Chondrocyte (in vitro differentiated cells): ENCODE measurements around the gene CAMK1G. TPM values are rescaled to one million over a fixed set of nuclear protein-coding genes. Genes with fewer than 3 reads are reported as not detected.

ENCODE experiments used
- DNase-seq: peaks from one replicate; pipeline ENCODE4 v3.0.0; 2021; ENCODE audit warnings: mixed read lengths, low spot score
- H3K27ac Mint-ChIP-seq: one replicate; pipeline ENCODE4 v1.8.0; 2021; ENCODE audit warnings: mild to moderate bottlenecking, moderate library complexity, mixed read lengths; ENCODE audit not compliant: unreplicated experiment
- H3K27me3 Mint-ChIP-seq: 2 replicates; pipeline ENCODE4 v1.8.0; 2021; ENCODE audit warnings: low read depth, mixed read lengths
- H3K36me3 Mint-ChIP-seq: 2 replicates; pipeline ENCODE4 v1.8.0; 2021; ENCODE audit warnings: low read depth, mixed read lengths
- H3K4me1 Mint-ChIP-seq: 2 replicates; pipeline ENCODE4 v1.8.0; 2021; ENCODE audit warnings: low read depth, mild to moderate bottlenecking, mixed read lengths
- H3K4me3 Mint-ChIP-seq: one replicate; pipeline ENCODE4 v1.8.0; 2021; ENCODE audit warnings: mild to moderate bottlenecking, moderate library complexity, mixed read lengths; ENCODE audit not compliant: unreplicated experiment
- H3K9me3 Mint-ChIP-seq: 2 replicates; pipeline ENCODE4 v1.8.0; 2021; ENCODE audit warnings: low read depth, mixed read lengths
- CTCF ChIP-seq: fragments of 200-600 bp; sonication (generic); IDR thresholded peaks from 2 replicates; pipeline ENCODE4 v1.5.0; 2021; ENCODE audit warnings: antibody characterized with exemption, mild to moderate bottlenecking, moderate library complexity
- total RNA-seq: library from RNA; stranded (reverse); gene quantifications from 3 replicates; pipeline ENCODE4 v1.2.1, GENCODE V29; 2021

The CAMK1G gene
- total RNA-seq, 1 donor from 2014 or later, result not detected

GRCh38 chr1:209556162-209556690, 27.3 kb upstream of the CAMK1G start:
- no peak for TF ChIP-seq CTCF
- Mint-ChIP-seq H3K9me3 (no peaks in the 10 kb centered on the region), H3K36me3 (no peaks in the 10 kb centered on the region), H3K27me3 (peaks cover 22% of the 10 kb centered on the region), H3K27ac (no peak overlapping the region), H3K4me1 (peaks cover 6% of the 10 kb centered on the region), H3K4me3 (no peak overlapping the region)
- no peak for DNase-seq

- H3K27me3 Mint-ChIP-seq, result peaks cover 24% of the 10 kb centered on the region
- no peak for DNase-seq
- H3K4me3 Mint-ChIP-seq, result no peak overlapping the region
- TF ChIP-seq CTCF, result no peak
- peaks cover 6% of the 10 kb centered on the region for H3K4me1 Mint-ChIP-seq
- H3K36me3 Mint-ChIP-seq, result no peaks in the 10 kb centered on the region
- no peak overlapping the region for H3K27ac Mint-ChIP-seq
- no peaks in the 10 kb centered on the region for H3K9me3 Mint-ChIP-seq
Measured at GRCh38 chr1:209557221-209557620, 26.3 kb upstream of the CAMK1G start.

GRCh38 chr1:209560529-209560928, 23.0 kb upstream of the CAMK1G start:
- DNase-seq, result no peak
- H3K36me3 Mint-ChIP-seq, result no peaks in the 10 kb centered on the region
- H3K9me3 Mint-ChIP-seq, result no peaks in the 10 kb centered on the region
- H3K4me3 Mint-ChIP-seq, result no peak overlapping the region
- peaks cover 43% of the 10 kb centered on the region for H3K27me3 Mint-ChIP-seq
- no peak for TF ChIP-seq CTCF
- H3K4me1 Mint-ChIP-seq, result peaks cover 6% of the 10 kb centered on the region
- H3K27ac Mint-ChIP-seq, result no peak overlapping the region

GRCh38 chr1:209560952-209561351, 22.6 kb upstream of the CAMK1G start:
- Mint-ChIP-seq H3K27ac (no peak overlapping the region), H3K4me1 (peaks cover 6% of the 10 kb centered on the region), H3K36me3 (no peaks in the 10 kb centered on the region), H3K4me3 (no peak overlapping the region), H3K27me3 (peaks cover 46% of the 10 kb centered on the region), H3K9me3 (no peaks in the 10 kb centered on the region)
- TF ChIP-seq CTCF, result no peak
- no peak for DNase-seq

GRCh38 chr1:209561532-209561931, 22.0 kb upstream of the CAMK1G start:
- H3K4me1 Mint-ChIP-seq, result no peaks in the 10 kb centered on the region
- DNase-seq, result no peak
- no peak overlapping the region for H3K4me3 Mint-ChIP-seq
- H3K9me3 Mint-ChIP-seq, result no peaks in the 10 kb centered on the region
- H3K27me3 Mint-ChIP-seq, result peaks cover 50% of the 10 kb centered on the region
- H3K36me3 Mint-ChIP-seq, result no peaks in the 10 kb centered on the region
- H3K27ac Mint-ChIP-seq, result no peak overlapping the region
- no peak for TF ChIP-seq CTCF
